ENCODE measurements around the gene STPG4.
"Not testable (repeated sequence)": the region's sequence is repeated elsewhere in the genome, so short reads cannot be mapped to it uniquely, and the experiment has no call there.

STPG4 gene

GRCh38 chr2:47112665-47113435 lies 42.3 kb downstream of the STPG4 start:
- H3K27me3 ChIP-seq (ENCODE audit: control insufficient read depth in 5 of 5, insufficient read depth in 4 of 5, low read length in 5 of 5), result no peaks in the 10 kb centered on the region

GRCh38 chr2:47109680-47110079 lies 45.4 kb downstream of the STPG4 start:
- Histone ChIP-seq H3K36me3 (ENCODE audit: control insufficient read depth in 5 of 5, insufficient read depth in 5 of 5, low read length in 5 of 5) (no peaks in the 10 kb centered on the region), H3K9me3 (ENCODE audit: control insufficient read depth in 5 of 5, low read length in 5 of 5) (no peaks in the 10 kb centered on the region), H3K27ac (ENCODE audit: low read depth, low read length) (no peak overlapping the region), H3K4me1 (ENCODE audit: control insufficient read depth in 5 of 5, insufficient read depth in 5 of 5, low read length in 5 of 5) (no peaks in the 10 kb centered on the region), H3K9ac (ENCODE audit: low read length in 5 of 5) (no peak overlapping the region), H3K4me3 (ENCODE audit: low read depth in 1 of 5, low read length in 5 of 5) (no peak overlapping the region), H3K27me3 (ENCODE audit: control insufficient read depth in 5 of 5, insufficient read depth in 4 of 5, low read length in 5 of 5) (no peaks in the 10 kb centered on the region)

More at GRCh38 chr2:47112665-47113435, 42.3 kb downstream of the STPG4 start:
- H3K4me3 ChIP-seq (ENCODE audit: low read depth in 1 of 5, low read length in 5 of 5), result no peak overlapping the region
- H3K9ac ChIP-seq (ENCODE audit: low read length in 5 of 5), result no peak overlapping the region
- H3K36me3 ChIP-seq (ENCODE audit: control insufficient read depth in 5 of 5, insufficient read depth in 5 of 5, low read length in 5 of 5), result no peaks in the 10 kb centered on the region
- no peaks in the 10 kb centered on the region for H3K9me3 ChIP-seq (ENCODE audit: control insufficient read depth in 5 of 5, low read length in 5 of 5)
- no peak overlapping the region for H3K27ac ChIP-seq (ENCODE audit: low read depth, low read length)
- H3K4me1 ChIP-seq (ENCODE audit: control insufficient read depth in 5 of 5, insufficient read depth in 5 of 5, low read length in 5 of 5), result no peaks in the 10 kb centered on the region

- Histone ChIP-seq H3K9me3 (ENCODE audit: control insufficient read depth in 5 of 5, low read length in 5 of 5) (no peaks in the 10 kb centered on the region), H3K9ac (ENCODE audit: low read length in 5 of 5) (no peak overlapping the region)
Measured at GRCh38 chr2:47109007-47109375, 46.1 kb downstream of the STPG4 start.

GRCh38 chr2:47108267-47109006 lies 46.7 kb downstream of the STPG4 start:
- H3K9ac ChIP-seq (ENCODE audit: low read length in 5 of 5); H3K27ac ChIP-seq (ENCODE audit: low read depth, low read length); H3K27me3 ChIP-seq (ENCODE audit: control insufficient read depth in 5 of 5, insufficient read depth in 4 of 5, low read length in 5 of 5): not testable (repeated sequence)

More at GRCh38 chr2:47109007-47109375, 46.1 kb downstream of the STPG4 start:
- Histone ChIP-seq H3K36me3 (ENCODE audit: control insufficient read depth in 5 of 5, insufficient read depth in 5 of 5, low read length in 5 of 5) (no peaks in the 10 kb centered on the region), H3K27me3 (ENCODE audit: control insufficient read depth in 5 of 5, insufficient read depth in 4 of 5, low read length in 5 of 5) (no peaks in the 10 kb centered on the region), H3K27ac (ENCODE audit: low read depth, low read length) (no peak overlapping the region), H3K4me1 (ENCODE audit: control insufficient read depth in 5 of 5, insufficient read depth in 5 of 5, low read length in 5 of 5) (no peaks in the 10 kb centered on the region), H3K4me3 (ENCODE audit: low read depth in 1 of 5, low read length in 5 of 5) (no peak overlapping the region)

GRCh38 chr2:47107201-47107600 lies 47.9 kb downstream of the STPG4 start:
- not testable (repeated sequence) for H3K9ac ChIP-seq (ENCODE audit: low read length in 5 of 5); H3K36me3 ChIP-seq (ENCODE audit: control insufficient read depth in 5 of 5, insufficient read depth in 5 of 5, low read length in 5 of 5); H3K27me3 ChIP-seq (ENCODE audit: control insufficient read depth in 5 of 5, insufficient read depth in 4 of 5, low read length in 5 of 5); H3K4me3 ChIP-seq (ENCODE audit: low read depth in 1 of 5, low read length in 5 of 5); H3K4me1 ChIP-seq (ENCODE audit: control insufficient read depth in 5 of 5, insufficient read depth in 5 of 5, low read length in 5 of 5); H3K9me3 ChIP-seq (ENCODE audit: control insufficient read depth in 5 of 5, low read length in 5 of 5); H3K27ac ChIP-seq (ENCODE audit: low read depth, low read length)

More at GRCh38 chr2:47108267-47109006, 46.7 kb downstream of the STPG4 start:
- not testable (repeated sequence) for H3K4me1 ChIP-seq (ENCODE audit: control insufficient read depth in 5 of 5, insufficient read depth in 5 of 5, low read length in 5 of 5); H3K4me3 ChIP-seq (ENCODE audit: low read depth in 1 of 5, low read length in 5 of 5); H3K36me3 ChIP-seq (ENCODE audit: control insufficient read depth in 5 of 5, insufficient read depth in 5 of 5, low read length in 5 of 5); H3K9me3 ChIP-seq (ENCODE audit: control insufficient read depth in 5 of 5, low read length in 5 of 5)

GRCh38 chr2:47106231-47106630 lies 48.9 kb downstream of the STPG4 start:
- not testable (repeated sequence) for H3K36me3 ChIP-seq (ENCODE audit: control insufficient read depth in 5 of 5, insufficient read depth in 5 of 5, low read length in 5 of 5); H3K27me3 ChIP-seq (ENCODE audit: control insufficient read depth in 5 of 5, insufficient read depth in 4 of 5, low read length in 5 of 5); H3K4me1 ChIP-seq (ENCODE audit: control insufficient read depth in 5 of 5, insufficient read depth in 5 of 5, low read length in 5 of 5); H3K9me3 ChIP-seq (ENCODE audit: control insufficient read depth in 5 of 5, low read length in 5 of 5); H3K27ac ChIP-seq (ENCODE audit: low read depth, low read length); H3K9ac ChIP-seq (ENCODE audit: low read length in 5 of 5); H3K4me3 ChIP-seq (ENCODE audit: low read depth in 1 of 5, low read length in 5 of 5)

GRCh38 chr2:47099712-47100111 lies 55.4 kb downstream of the STPG4 start:
- H3K36me3 ChIP-seq (ENCODE audit: control insufficient read depth in 5 of 5, insufficient read depth in 5 of 5, low read length in 5 of 5); H3K27ac ChIP-seq (ENCODE audit: low read depth, low read length); H3K9me3 ChIP-seq (ENCODE audit: control insufficient read depth in 5 of 5, low read length in 5 of 5); H3K9ac ChIP-seq (ENCODE audit: low read length in 5 of 5); H3K4me1 ChIP-seq (ENCODE audit: control insufficient read depth in 5 of 5, insufficient read depth in 5 of 5, low read length in 5 of 5); H3K27me3 ChIP-seq (ENCODE audit: control insufficient read depth in 5 of 5, insufficient read depth in 4 of 5, low read length in 5 of 5); H3K4me3 ChIP-seq (ENCODE audit: low read depth in 1 of 5, low read length in 5 of 5): not testable (repeated sequence)

- Histone ChIP-seq H3K9ac (ENCODE audit: low read length in 5 of 5) (no peak overlapping the region), H3K36me3 (ENCODE audit: control insufficient read depth in 5 of 5, insufficient read depth in 5 of 5, low read length in 5 of 5) (no peaks in the 10 kb centered on the region), H3K4me1 (ENCODE audit: control insufficient read depth in 5 of 5, insufficient read depth in 5 of 5, low read length in 5 of 5) (no peaks in the 10 kb centered on the region), H3K4me3 (ENCODE audit: low read depth in 1 of 5, low read length in 5 of 5) (no peak overlapping the region), H3K9me3 (ENCODE audit: control insufficient read depth in 5 of 5, low read length in 5 of 5) (no peaks in the 10 kb centered on the region), H3K27ac (ENCODE audit: low read depth, low read length) (no peak overlapping the region), H3K27me3 (ENCODE audit: control insufficient read depth in 5 of 5, insufficient read depth in 4 of 5, low read length in 5 of 5) (no peaks in the 10 kb centered on the region)
Measured at GRCh38 chr2:47098953-47099352, 56.2 kb downstream of the STPG4 start.

- H3K9me3 ChIP-seq (ENCODE audit: control insufficient read depth in 5 of 5, low read length in 5 of 5), result no peaks in the 10 kb centered on the region
- no peak overlapping the region for H3K9ac ChIP-seq (ENCODE audit: low read length in 5 of 5)
- H3K27ac ChIP-seq (ENCODE audit: low read depth, low read length), result no peak overlapping the region
- H3K4me1 ChIP-seq (ENCODE audit: control insufficient read depth in 5 of 5, insufficient read depth in 5 of 5, low read length in 5 of 5), result no peaks in the 10 kb centered on the region
- H3K27me3 ChIP-seq (ENCODE audit: control insufficient read depth in 5 of 5, insufficient read depth in 4 of 5, low read length in 5 of 5), result no peaks in the 10 kb centered on the region
- no peak overlapping the region for H3K4me3 ChIP-seq (ENCODE audit: low read depth in 1 of 5, low read length in 5 of 5)
- H3K36me3 ChIP-seq (ENCODE audit: control insufficient read depth in 5 of 5, insufficient read depth in 5 of 5, low read length in 5 of 5), result no peaks in the 10 kb centered on the region
Measured at GRCh38 chr2:47097563-47097962, 57.5 kb downstream of the STPG4 start.

GRCh38 chr2:47096451-47096850 lies 58.7 kb downstream of the STPG4 start:
- Histone ChIP-seq H3K9me3 (ENCODE audit: control insufficient read depth in 5 of 5, low read length in 5 of 5) (no peaks in the 10 kb centered on the region), H3K9ac (ENCODE audit: low read length in 5 of 5) (no peak overlapping the region), H3K27me3 (ENCODE audit: control insufficient read depth in 5 of 5, insufficient read depth in 4 of 5, low read length in 5 of 5) (no peaks in the 10 kb centered on the region)

More at GRCh38 chr2:47096451-47096850, 58.7 kb downstream of the STPG4 start:
- Histone ChIP-seq H3K4me1 (ENCODE audit: control insufficient read depth in 5 of 5, insufficient read depth in 5 of 5, low read length in 5 of 5) (peaks cover 0 to 1% (median 0%) of the 10 kb centered on the region in 5 donors), H3K4me3 (ENCODE audit: low read depth in 1 of 5, low read length in 5 of 5) (no peak overlapping the region), H3K27ac (ENCODE audit: low read depth, low read length) (no peak overlapping the region), H3K36me3 (ENCODE audit: control insufficient read depth in 5 of 5, insufficient read depth in 5 of 5, low read length in 5 of 5) (no peaks in the 10 kb centered on the region)

Data from subcutaneous abdominal adipose tissue (tissue), 5 donors.